ENCODE results near the gene FXYD6.

- TF ChIP-seq, protein P1, sequence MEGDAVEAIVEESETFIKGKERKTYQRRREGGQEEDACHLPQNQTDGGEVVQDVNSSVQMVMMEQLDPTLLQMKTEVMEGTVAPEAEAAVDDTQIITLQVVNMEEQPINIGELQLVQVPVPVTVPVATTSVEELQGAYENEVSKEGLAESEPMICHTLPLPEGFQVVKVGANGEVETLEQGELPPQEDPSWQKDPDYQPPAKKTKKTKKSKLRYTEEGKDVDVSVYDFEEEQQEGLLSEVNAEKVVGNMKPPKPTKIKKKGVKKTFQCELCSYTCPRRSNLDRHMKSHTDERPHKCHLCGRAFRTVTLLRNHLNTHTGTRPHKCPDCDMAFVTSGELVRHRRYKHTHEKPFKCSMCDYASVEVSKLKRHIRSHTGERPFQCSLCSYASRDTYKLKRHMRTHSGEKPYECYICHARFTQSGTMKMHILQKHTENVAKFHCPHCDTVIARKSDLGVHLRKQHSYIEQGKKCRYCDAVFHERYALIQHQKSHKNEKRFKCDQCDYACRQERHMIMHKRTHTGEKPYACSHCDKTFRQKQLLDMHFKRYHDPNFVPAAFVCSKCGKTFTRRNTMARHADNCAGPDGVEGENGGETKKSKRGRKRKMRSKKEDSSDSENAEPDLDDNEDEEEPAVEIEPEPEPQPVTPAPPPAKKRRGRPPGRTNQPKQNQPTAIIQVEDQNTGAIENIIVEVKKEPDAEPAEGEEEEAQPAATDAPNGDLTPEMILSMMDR (conservative IDR thresholded peaks at IDR 0.05; ENCODE audit: low read depth, low read length) = no peak
- no peak for TF ChIP-seq EZH2 (IDR thresholded peaks at IDR 0.05; ENCODE audit: low read length, unreplicated experiment)
These were observed 69.6 kb downstream of the FXYD6 start for GRCh38 chr11:117806846-117807245.
